HG03354 (cell line): ENCODE data around the gene MED16.

ENCODE experiments used
- ATAC-seq: cut with Tn5 transposase; IDR thresholded peaks from one replicate; pipeline ENCODE4 v1.9.1; 2021; ENCODE audit warnings: mild to moderate bottlenecking; ENCODE audit not compliant: unreplicated experiment, poor library complexity, severe bottlenecking

The MED16 gene

GRCh38 chr19:875265-875879, 17.6 kb downstream of the MED16 start:
- ATAC-seq = no peak

GRCh38 chr19:873561-874041, 19.4 kb downstream of the MED16 start:
- no peak for ATAC-seq

DNA sequence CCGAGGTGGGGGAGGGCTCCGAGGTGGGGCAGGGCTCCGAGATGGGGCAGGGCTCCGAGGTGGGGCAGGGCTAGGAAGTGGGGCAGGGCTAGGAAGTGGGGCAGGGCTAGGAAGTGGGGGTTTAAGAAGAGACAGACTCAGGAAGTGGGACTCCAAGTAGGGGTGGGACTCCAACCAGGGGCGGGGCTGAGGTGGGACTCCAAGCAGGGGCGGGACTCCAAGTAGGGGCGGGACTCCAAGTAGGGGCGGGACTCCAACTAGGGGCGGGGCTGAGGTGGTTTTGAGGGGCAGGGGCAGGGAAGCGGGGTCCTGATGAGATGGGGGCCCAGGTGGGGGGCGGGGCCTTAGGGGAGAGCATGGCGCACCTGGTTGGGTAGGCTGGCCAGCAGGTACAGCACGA, 19.9 kb downstream of the MED16 start:
- ATAC-seq = no peak

DNA sequence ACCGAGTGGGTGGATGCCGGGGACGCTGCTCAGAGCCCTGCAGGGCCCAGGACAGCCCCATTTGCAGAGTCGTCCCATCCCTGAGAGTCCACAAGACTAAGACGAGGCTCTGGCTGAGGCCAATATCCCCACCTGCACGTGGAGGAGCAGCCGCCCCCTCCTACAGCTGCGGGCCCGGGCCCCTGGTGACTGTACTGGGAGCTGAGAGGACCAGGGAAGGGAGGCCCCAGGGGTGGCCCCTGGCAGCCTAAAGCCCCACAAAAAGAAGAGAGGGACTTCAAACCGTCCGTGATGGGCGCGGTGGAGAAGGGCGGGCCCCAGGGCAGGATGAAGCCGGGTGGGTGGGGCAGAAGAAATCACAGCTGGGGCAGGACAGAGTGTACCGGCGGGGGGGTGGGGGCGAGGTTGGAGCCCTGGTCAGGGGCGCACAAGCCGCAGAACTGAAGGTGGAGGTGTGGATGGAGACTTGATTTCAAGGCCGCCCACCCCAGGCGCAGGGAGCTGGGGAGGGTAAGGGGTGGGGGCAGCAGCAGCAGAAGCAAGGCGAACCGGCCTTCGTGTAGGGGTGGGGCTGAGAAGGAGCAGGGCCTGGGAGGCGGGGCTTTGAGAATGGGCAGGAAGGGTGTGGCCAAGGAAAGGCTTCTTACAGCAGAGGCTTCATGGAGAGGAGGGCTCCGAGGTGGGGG, 20.6 kb downstream of the MED16 start:
- ATAC-seq = peak; percentile 52

- peak; percentile 11 for ATAC-seq
Measured at GRCh38 chr19:871446-872265, 21.3 kb downstream of the MED16 start.

- ATAC-seq = no peak
Measured at GRCh38 chr19:870963-871401, 22.0 kb downstream of the MED16 start.

DNA sequence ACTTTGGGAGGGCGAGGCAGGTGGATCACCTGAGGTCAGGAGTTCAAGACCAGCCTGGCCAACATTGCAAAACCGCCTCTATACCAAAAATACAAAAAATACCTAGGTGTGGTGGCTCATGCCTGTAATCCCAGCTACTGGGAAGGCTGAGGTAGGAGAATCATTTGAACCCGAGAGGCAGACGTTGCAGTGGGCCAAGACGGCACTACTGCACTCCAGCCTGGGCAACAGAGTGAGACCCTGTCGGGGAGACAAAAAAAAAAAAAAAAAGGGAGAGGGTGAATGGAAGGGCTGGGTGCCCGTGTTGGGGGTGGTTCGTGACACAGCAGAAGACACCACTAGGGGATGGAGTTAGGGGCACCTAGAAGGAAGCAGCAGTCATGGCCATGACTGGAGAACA, 22.7 kb downstream of the MED16 start:
- ATAC-seq = no peak

DNA sequence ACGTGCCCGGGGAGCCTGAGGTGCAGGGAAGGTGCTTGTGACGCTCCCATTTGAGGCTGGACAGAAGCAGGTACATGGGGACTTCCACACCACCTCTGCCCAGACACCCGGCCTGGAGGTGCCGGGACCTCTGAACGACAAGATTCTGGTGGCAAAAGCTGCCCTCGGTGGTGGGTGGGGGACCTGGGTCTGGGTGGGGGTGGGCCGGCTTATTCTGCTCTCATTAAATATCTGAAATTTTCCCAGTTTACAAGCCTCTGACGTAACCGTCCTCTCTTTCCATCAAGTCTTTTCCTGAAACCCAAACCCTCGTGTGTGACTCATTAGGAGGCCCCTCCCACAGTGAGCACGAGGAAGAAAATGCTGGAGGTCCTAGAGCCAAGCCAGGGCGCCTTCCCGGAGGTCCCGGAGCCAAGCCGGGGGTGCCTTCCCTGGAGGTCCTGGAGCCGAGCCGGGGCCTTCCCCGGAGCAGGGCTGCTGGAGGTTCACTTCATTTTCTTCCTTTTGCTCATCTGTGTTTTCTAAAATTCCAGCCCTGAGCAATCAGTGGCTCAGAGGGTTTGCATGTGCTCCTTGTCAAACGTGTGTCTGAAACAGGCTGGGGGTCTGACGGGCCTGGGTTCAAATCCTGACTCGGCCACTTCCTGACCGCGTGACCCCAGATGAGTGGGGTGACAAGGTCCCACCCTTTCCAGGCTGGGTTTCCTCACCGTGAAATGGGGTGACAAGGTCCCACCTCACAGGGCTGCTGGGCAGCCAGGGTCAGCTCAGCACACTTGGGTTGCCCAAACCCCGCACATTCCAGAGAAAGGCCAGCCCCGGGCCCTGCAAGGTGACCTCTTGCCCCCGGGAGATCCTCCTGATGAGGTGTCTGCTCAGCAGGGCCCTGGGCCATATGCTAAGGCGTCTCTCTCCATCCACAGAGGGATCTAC, 23.5 kb downstream of the MED16 start:
- no peak for ATAC-seq

DNA sequence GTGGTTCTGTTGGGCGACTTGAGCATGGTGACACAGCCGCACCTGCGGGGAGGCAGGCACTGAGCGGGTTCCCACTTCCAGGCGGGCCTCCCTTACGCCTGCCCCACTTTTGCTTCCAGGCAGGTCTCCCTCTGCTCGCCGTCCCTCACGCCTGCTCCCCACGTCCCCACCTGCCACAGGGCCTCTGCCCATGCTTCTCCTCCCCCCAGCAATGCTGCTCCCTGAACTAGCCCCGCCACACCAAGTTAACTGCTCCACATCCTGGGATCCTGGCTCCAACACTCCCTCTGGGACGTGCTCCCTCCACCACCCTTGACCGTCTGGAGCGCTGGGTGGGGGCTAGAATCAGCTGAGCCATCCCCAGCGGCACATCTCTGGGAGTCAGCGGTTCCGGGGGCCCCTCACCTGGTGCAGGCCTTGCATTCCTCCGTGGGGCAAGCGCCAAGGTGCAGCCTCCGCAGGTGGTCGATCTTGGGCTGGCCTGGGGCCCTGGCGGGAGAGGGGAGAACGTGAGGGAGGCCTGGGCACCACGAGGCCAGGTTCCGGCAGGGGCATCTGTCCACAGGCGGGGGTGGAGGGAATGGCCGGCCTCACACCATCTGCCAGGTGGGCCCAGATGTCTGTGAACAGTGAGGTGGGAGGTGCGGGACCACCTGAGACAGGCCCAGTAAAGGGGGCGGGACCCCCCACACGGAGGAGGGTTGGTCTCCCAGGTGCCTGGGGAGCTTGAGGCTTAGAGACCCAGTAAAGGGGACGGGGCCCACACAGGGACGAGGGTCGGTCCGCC, 24.3 kb downstream of the MED16 start:
- ATAC-seq = no peak

DNA sequence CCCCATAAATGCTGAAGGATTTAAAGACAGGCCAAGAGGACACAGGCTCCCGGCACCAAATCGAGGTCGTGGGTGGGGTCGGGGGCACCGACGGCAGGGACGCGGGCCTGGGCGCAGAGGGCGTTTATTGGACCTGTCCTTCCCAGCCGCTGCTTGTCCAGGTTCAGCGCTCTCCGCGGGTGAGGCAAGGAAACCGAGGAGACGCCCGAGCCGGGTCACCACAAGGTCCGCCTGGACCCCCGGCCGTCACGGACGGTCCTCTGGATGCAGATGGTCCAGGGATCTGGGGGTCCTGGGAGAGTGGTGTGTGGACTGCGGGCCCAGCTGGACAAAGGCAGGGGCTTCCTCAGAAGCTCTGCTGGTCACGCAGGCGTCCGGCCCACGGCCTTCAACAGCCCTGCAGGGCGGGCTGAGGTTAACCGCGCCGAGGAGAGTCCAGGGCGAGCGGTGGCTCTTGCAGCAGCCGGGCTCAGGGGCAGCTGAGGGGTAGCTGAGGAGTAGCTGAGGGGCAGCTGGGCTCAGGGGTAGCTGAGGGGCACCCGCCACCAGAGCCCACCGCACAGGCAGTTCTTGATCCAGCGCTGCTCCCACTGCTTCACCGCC, 25.0 kb downstream of the MED16 start:
- ATAC-seq = no peak

DNA sequence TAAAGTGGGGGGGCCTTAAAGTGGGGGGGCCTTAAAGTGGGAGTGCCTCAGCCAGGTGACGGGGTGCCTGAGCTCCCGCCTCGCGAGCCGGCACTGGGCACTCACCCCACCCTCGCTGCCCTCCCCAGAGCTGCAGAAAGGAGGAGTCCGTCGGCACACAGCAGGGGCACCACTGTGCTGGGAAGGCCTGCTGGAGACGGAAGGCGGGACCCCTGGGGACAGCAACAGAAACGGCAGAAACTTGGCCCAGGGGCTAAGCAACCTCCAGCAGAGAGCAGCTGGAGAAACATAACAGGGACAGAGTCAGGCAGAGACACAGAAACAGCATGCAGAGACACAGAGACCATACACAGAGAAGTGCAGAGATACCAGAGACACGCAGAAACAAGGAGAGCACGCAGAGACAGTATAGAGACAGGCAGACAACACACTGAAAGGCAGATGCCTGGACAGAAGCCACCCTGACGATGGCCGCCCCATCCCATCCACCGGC, 25.6 kb downstream of the MED16 start:
- ATAC-seq = no peak

GRCh38 chr19:866769-867300, 26.2 kb downstream of the MED16 start:
- no peak for ATAC-seq

DNA sequence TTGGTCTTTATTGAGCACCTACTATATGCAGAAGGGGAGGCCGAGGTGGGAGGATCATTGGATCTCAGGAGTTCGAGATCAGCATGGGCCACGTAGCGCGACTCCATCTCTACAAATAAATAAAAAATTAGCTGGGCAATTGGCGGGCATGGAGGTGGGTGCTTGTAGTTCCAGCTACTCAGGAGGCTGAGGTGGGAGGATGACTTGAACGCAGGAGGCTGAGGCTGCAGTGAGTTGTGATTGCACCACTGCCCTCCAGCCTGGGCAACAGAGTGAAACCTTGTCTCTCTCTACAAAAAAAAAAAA, 29.7 kb downstream of the MED16 start:
- ATAC-seq = no peak

GRCh38 chr19:862581-863314, 30.2 kb downstream of the MED16 start:
- ATAC-seq = no peak

DNA sequence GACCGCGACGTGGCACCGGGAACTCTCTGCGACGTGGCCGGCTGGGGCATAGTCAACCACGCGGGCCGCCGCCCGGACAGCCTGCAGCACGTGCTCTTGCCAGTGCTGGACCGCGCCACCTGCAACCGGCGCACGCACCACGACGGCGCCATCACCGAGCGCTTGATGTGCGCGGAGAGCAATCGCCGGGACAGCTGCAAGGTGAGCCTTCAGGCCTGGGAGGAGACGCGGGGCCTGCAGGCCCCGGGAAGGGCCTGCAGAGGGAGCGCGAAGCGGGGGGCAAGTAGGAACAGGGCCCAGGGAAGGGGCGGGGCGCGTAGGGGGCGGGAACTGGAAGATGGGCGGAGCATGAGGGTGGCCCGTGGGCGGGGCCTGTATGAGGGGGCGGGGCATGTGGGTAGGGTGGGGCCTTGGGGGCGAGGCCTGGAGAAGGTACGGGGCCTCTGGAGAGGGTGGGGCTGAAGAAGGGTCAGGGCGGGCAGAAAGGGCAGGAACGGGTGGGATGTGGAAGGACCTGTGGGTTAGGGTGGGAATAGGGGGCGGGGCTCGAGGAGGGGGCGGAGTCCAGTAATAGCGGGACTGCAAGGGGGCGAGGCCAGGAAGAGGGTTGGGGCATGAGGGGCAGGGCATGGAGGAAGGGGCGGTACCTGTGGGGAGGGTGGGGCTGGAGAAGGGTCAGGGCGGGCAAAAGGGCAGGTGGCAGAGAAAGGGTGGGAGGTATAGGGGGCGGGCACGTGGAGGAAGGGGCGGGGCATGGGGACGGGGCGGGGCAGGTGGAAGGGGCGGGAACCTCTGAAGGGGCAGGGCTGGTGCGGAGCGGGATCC, 31.0 kb downstream of the MED16 start:
- ATAC-seq = no peak

DNA sequence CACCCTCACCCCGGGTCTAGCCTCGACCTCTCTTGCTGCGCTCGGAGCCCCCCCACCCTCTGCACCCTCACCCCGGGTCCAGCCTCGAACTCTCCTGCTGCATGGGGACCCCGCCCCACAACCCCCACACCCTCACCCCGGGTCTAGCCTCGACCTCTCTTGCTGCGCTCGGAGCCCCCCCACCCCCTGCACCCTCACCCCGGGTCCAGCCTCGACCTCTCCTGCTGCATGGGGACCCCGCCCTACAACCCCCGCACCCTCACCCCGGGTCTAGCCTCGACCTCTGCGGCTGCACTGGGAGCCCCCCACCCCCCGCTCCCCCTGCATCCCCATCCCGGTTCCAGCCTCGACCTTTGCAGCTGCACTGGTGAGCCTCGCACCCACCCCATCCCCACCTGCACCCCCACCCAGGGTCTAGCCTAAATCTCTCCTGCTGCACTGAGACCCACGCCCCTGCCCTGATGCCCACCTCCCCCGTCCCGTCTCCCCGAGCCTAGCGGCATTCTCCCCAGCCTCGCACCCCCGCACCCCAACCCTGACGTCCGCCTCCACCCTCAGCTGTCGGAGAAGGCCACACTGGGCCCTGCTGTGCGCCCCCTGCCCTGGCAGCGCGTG, 31.7 kb downstream of the MED16 start:
- ATAC-seq = no peak
